ENCODE results near the gene ADRB2.

ADRB2 gene

GRCh38 chr5:148860599-148860998 lies 34.2 kb downstream of the ADRB2 start:
- H3K4me3 ChIP-seq (ENCODE audit: low read length), result no peak overlapping the region
- H3K36me3 ChIP-seq (ENCODE audit: control insufficient read depth, low read length), result no peaks in the 10 kb centered on the region
- H3K9me2 ChIP-seq (replicated peaks; ENCODE audit: control insufficient read depth, low read length), result no peaks in the 10 kb centered on the region
- H3K79me2 ChIP-seq (ENCODE audit: control insufficient read depth, low read length), result no peaks in the 10 kb centered on the region
- no peak overlapping the region for H3K27ac ChIP-seq (ENCODE audit: low read depth, low read length)
- H3F3A ChIP-seq (ENCODE audit: control insufficient read depth, insufficient read depth), result no peaks in the 10 kb centered on the region
- no peaks in the 10 kb centered on the region for H4K20me1 ChIP-seq (ENCODE audit: control insufficient read depth, insufficient read depth, low read depth, low read length)
- H3K9me3 ChIP-seq (ENCODE audit: control insufficient read depth, insufficient read depth, low read length), result no peaks in the 10 kb centered on the region
- TF ChIP-seq CTCF (IDR thresholded peaks at IDR 0.05; ENCODE audit: low read depth, low read length, poor library complexity, severe bottlenecking) (no peak), EZH2phosphoT487 (IDR thresholded peaks at IDR 0.05; ENCODE audit: borderline replicate concordance, low read length) (no peak)
- peaks cover 5% of the 10 kb centered on the region; the same call in 1 of the 2 replicates for H3K27me3 ChIP-seq (ENCODE audit: control insufficient read depth, low read length)
- H3K4me2 ChIP-seq (ENCODE audit: low read length), result no peak overlapping the region
- no peaks in the 10 kb centered on the region for H3K4me1 ChIP-seq (ENCODE audit: control insufficient read depth, low read length)

DNA sequence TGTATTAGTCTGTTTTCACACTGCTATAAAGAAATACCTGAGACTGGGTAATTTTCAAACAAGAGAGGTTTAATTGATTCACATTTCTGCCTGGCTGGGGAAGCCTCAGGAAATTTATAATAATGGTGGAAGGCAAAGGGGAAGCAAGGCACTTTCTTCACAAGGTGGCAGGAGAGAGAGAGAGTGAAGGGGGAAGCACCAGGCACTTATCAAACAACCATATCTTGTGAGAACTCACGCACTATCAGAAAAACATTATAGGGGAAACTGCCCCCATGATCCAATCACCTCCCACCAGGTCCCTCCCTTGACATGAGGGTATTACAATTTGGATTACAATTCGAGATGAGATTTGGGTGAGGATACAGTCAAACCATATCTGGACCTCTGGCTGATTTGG lies 34.7 kb downstream of the ADRB2 start:
- H3K4me2 ChIP-seq (ENCODE audit: low read length), result no peak overlapping the region
- TF ChIP-seq EZH2phosphoT487 (IDR thresholded peaks at IDR 0.05; ENCODE audit: borderline replicate concordance, low read length), result no peak
- TF ChIP-seq CTCF (IDR thresholded peaks at IDR 0.05; ENCODE audit: low read depth, low read length, poor library complexity, severe bottlenecking), result no peak
- no peaks in the 10 kb centered on the region for H4K20me1 ChIP-seq (ENCODE audit: control insufficient read depth, insufficient read depth, low read depth, low read length)
- no peaks in the 10 kb centered on the region for H3K36me3 ChIP-seq (ENCODE audit: control insufficient read depth, low read length)
- H3K79me2 ChIP-seq (ENCODE audit: control insufficient read depth, low read length), result no peaks in the 10 kb centered on the region
- H3F3A ChIP-seq (ENCODE audit: control insufficient read depth, insufficient read depth), result no peaks in the 10 kb centered on the region
- H3K4me1 ChIP-seq (ENCODE audit: control insufficient read depth, low read length), result no peaks in the 10 kb centered on the region
- H3K27ac ChIP-seq (ENCODE audit: low read depth, low read length), result no peak overlapping the region
- peaks cover 5% of the 10 kb centered on the region; the same call in 1 of the 2 replicates for H3K27me3 ChIP-seq (ENCODE audit: control insufficient read depth, low read length)
- no peaks in the 10 kb centered on the region for H3K9me3 ChIP-seq (ENCODE audit: control insufficient read depth, insufficient read depth, low read length)
- no peaks in the 10 kb centered on the region for H3K9me2 ChIP-seq (replicated peaks; ENCODE audit: control insufficient read depth, low read length)
- H3K4me3 ChIP-seq (ENCODE audit: low read length), result no peak overlapping the region

DNA sequence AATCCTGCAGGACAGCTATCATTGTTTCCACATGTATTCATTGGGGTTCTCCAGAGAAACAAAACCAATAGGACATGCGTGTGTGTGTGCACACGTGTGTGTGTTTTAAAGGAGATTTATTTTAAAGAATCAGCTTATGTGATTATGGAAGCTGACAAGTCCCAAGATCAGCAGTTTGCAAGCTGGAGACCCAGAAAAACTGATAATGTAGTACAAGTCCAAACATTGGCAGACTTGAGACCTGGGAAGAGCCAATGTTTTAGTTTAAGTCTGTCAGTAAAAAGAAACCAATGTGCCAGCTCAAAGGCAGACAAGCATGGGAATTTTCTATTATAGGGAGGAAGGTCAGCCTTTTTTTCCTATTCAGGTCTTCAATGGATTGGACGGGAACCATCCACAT lies 35.3 kb downstream of the ADRB2 start:
- no peaks in the 10 kb centered on the region for H3K9me2 ChIP-seq (replicated peaks; ENCODE audit: control insufficient read depth, low read length)
- no peaks in the 10 kb centered on the region for H3K36me3 ChIP-seq (ENCODE audit: control insufficient read depth, low read length)
- no peaks in the 10 kb centered on the region for H4K20me1 ChIP-seq (ENCODE audit: control insufficient read depth, insufficient read depth, low read depth, low read length)
- H3K4me1 ChIP-seq (ENCODE audit: control insufficient read depth, low read length), result no peaks in the 10 kb centered on the region
- H3K4me3 ChIP-seq (ENCODE audit: low read length), result no peak overlapping the region
- H3K27me3 ChIP-seq (ENCODE audit: control insufficient read depth, low read length), result peaks cover 5% of the 10 kb centered on the region; the same call in 1 of the 2 replicates
- H3K27ac ChIP-seq (ENCODE audit: low read depth, low read length), result no peak overlapping the region
- TF ChIP-seq CTCF (IDR thresholded peaks at IDR 0.05; ENCODE audit: low read depth, low read length, poor library complexity, severe bottlenecking) (no peak), EZH2phosphoT487 (IDR thresholded peaks at IDR 0.05; ENCODE audit: borderline replicate concordance, low read length) (no peak)
- no peak overlapping the region for H3K4me2 ChIP-seq (ENCODE audit: low read length)
- no peaks in the 10 kb centered on the region for H3K9me3 ChIP-seq (ENCODE audit: control insufficient read depth, insufficient read depth, low read length)
- H3F3A ChIP-seq (ENCODE audit: control insufficient read depth, insufficient read depth), result no peaks in the 10 kb centered on the region
- H3K79me2 ChIP-seq (ENCODE audit: control insufficient read depth, low read length), result no peaks in the 10 kb centered on the region
